Stimulated activated CD4-positive, alpha-beta T cell treated with anti-CD3 and anti-CD28 coated beads, Interleukin-2, amount 100 ng/mL, for 4 hours (primary cell): Measurements from ENCODE around the gene CCDC127.
"Not testable (repeated sequence)": the region's sequence is repeated elsewhere in the genome, so short reads cannot be mapped to it uniquely, and the experiment has no call there.

Experiments used
- DNase-seq: peaks from one replicate; pipeline ENCODE4 v3.0.0-alpha.2; 2020; ENCODE audit warnings: low read depth

CCDC127 gene, protein sequence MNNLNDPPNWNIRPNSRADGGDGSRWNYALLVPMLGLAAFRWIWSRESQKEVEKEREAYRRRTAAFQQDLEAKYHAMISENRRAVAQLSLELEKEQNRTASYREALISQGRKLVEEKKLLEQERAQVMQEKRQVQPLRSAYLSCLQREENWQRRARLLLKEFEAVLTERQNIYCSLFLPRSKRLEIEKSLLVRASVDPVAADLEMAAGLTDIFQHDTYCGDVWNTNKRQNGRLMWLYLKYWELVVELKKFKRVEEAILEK

GRCh38 chr5:217494-218456 lies at the start of gene CCDC127, which contains the start of gene SDHA:
TSS of gene CCDC127 (minus strand) at chr5:218153. CDS start at chr5:216849, 1,304 bp downstream.
TSS of gene SDHA (plus strand) at chr5:218320. CDS start at chr5:218356, 36 bp downstream.
- peak; percentile 98 for DNase-seq

GRCh38 chr5:267716-268115 lies 49.8 kb upstream of the CCDC127 start:
- DNase-seq, result no peak

DNA sequence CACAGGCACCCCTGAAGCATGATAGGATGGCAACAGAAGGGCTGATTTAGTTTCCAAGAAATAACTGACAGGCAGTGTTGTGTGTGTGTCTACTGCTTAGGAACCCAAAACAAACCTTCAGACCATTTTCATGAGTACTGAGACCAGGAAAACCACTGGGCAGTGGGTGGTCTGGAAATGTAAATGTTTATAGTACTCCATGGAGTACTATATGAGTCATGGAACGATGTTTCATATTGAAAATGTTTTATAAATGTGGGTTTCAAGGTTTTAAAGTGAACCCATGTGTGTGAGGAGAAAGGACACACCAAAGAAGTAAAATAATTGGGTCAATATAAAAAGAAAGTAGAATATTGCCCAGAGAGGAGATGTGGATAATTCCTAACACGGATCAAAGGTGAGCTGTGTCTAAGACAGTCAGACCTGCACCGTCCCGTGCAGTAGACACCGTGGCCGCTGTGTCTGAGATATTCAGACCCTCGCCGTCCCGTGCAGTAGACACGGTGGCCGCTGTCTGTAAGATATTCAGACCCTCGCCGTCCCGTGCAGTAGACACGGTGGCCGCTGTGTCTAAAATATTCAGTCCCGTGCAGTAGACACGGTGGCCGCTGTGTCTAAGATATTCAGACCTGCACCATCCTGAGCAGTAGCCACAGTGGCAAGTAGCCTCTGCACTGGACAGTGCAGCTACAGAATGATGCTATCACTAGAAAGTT lies 48.5 kb upstream of the CCDC127 start:
- not testable (repeated sequence) for DNase-seq

DNA sequence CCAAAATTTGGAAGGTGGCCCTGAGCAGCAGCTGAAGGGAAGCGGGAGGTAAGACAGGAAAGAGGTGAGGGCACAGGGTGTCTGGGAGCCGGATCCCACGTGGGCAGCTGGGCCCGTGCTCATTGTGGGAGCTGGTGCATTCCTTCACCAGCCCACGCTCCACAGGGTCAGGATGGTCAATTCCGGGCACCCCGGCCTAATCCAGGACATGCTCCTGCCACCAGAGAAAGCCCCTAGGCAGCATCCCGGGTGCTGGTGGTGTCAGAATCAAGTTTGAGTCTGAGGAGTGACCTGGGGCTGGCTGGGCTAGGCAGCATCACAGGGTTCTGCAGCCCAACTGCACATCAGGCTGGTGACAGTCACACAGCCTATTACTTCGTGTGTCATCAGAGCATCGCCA lies 46.4 kb upstream of the CCDC127 start:
- DNase-seq, result no peak

- not testable (repeated sequence) for DNase-seq
These were observed 45.5 kb upstream of the CCDC127 start for GRCh38 chr5:263275-263974.

- DNase-seq, result no peak
These were observed 39.2 kb upstream of the CCDC127 start for GRCh38 chr5:257148-257547.

DNA sequence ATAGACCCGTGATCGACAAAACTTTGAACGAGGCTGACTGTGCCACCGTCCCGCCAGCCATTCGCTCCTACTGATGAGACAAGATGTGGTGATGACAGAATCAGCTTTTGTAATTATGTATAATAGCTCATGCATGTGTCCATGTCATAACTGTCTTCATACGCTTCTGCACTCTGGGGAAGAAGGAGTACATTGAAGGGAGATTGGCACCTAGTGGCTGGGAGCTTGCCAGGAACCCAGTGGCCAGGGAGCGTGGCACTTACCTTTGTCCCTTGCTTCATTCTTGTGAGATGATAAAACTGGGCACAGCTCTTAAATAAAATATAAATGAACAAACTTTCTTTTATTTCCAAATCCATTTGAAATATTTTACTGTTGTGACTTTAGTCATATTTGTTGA lies 38.4 kb upstream of the CCDC127 start:
- not testable (repeated sequence) for DNase-seq

GRCh38 chr5:255116-255515 lies 37.2 kb upstream of the CCDC127 start:
- DNase-seq, result not testable (repeated sequence)

DNA sequence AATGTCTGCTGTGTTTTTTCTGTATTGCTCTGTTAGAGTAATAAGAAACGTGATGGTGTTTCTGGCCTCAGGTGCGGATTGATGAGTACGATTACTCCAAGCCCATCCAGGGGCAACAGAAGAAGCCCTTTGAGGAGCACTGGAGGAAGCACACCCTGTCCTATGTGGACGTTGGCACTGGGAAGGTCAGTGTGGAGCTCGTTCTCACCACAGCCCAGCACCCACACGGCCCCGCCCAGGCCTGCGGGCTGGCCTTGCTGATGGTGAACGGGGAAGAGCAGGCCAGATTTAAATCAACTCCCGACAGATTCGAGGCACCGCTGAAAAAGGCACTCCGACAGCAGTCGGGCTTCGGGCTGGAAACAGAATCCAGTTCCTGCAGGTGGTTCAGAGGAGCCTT lies 36.4 kb upstream of the CCDC127 start:
- DNase-seq, result not testable (repeated sequence)

- no peak for DNase-seq
These were observed 34.6 kb upstream of the CCDC127 start for GRCh38 chr5:252546-252945.

- DNase-seq, result not testable (repeated sequence)
These were observed 34.0 kb upstream of the CCDC127 start for GRCh38 chr5:251975-252374.

GRCh38 chr5:251538-251937 lies 33.6 kb upstream of the CCDC127 start:
- not testable (repeated sequence) for DNase-seq

DNA sequence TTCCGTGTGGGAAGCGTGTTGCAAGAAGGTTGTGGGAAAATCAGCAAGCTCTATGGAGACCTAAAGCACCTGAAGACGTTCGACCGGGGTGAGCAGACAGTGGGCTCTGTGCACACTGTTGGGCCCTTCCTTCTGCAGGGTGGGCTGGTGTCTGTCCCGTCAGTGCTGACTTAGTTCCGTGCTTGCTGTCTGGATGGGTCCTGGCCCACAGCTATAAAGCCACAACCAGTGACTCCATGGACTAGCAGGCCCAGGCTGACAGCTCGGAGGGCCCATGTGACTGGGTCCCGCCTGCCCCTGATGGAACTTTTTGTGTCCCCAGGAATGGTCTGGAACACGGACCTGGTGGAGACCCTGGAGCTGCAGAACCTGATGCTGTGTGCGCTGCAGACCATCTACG lies 33.1 kb upstream of the CCDC127 start:
- DNase-seq, result not testable (repeated sequence)

DNA sequence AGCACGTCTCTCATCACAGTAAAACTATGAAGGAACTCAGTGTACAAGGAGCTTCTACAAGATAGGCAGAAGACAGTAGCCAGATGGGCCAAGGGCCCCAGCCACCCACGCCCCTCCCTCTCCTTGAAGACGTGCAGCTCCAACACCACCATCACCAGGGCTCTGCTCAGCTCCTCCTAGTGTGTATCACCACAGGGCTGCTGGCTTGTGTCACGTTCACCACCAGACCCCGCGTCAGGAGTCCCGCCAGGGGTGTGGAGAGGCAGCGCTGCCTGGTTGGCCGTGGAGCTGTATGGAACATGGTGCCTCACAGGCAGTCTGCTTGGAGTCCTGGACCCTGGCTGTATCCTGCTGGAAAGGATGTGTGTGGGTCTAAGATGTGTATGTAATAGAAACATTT lies 32.4 kb upstream of the CCDC127 start:
- not testable (repeated sequence) for DNase-seq

- not testable (repeated sequence) for DNase-seq
These were observed 27.8 kb upstream of the CCDC127 start for GRCh38 chr5:245717-246116.

DNA sequence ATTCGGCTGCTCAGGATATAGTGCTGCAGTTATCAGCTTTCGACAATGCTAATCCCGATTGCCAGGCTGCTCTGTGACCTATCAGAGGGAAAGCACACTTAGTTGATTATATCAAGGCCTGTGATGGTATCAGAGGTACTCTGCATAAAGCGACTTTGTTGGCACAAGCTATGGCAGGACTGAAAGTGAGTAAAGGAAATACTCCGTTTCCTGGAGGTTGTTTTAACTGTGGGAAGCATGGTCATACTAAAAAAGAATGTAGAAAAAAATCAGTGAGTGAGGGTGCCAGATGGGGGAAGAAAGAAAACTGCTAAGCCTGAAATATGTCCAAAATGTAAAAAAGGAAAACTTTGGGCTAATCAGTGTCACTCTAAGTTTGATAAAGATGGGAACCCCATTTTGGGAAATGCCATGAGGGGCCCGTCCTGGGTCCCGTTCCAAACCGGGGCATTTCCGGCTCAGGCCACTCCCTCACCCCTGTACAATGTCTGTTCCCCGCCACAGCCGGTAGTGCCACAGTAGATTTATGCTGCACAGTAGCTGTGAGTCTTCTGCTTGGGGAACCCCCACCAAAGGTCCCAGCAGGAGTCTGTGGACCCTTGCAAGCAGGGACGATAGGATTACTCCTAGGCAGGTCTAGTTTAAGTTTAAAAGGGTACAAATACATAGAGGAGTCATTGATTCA lies 25.9 kb upstream of the CCDC127 start:
- not testable (repeated sequence) for DNase-seq

DNA sequence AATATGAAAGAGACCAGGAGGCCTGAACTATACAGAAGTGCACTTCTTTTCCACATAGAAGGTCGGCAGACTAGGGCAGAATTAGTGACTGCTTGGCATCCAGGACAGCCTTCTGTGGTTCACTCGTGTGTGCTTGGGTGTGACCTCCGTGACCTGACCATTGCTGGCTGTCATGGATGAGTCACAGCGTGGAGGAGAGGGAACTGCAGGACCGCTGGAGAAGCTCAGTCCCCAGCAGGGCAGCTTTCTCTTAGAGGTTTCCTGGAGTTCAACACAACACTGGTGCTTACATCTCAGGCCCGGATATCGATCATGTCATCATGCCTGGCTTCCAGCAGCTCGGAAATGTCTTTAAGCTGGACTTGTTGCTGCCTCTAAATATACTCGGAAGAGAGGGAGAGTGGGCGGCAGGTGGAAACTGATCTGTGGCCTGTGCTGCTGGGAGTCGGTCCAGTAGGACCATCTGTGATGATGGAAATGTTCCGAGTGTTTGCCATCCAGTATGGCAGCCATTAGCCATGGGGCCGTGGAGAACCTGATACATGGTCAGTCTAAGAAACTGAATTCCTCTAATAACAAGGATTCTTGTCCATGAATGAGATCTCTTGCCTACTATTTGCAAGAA lies 23.2 kb upstream of the CCDC127 start:
- DNase-seq, result not testable (repeated sequence)

GRCh38 chr5:240550-240949 lies 22.6 kb upstream of the CCDC127 start:
- not testable (repeated sequence) for DNase-seq

DNA sequence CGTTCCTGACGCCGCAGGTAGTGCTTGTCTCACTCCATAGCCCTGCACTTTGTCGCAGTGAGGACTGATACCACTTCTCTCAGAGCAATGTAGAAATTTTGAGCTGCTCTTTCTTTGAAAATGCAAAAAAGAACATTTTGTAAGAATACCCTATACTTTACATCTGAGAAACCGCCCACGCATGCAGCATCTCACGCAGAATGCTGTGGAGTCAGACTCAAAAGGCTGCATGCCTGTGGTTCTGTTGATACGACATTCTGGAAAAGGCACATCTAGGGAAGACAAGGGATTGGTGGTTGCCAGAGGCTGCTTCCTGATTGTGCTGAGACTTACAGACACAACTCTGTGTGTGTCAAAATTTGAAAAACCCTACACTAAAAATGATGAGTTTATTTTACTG lies 20.0 kb upstream of the CCDC127 start:
- not testable (repeated sequence) for DNase-seq

- not testable (repeated sequence) for DNase-seq
These were observed 17.6 kb upstream of the CCDC127 start for GRCh38 chr5:235527-235926.
